Inflammatory macrophage (primary cell): ENCODE results near the gene STIM1.
"Not testable (repeated sequence)": the region's sequence is repeated elsewhere in the genome, so short reads cannot be mapped to it uniquely, and the experiment has no call there.

Source experiments
- DNase-seq, 2 donors: peaks; one replicate each; pipeline ENCODE4 v3.0.0-alpha.2; 2020 to 2022

Gene STIM1

DNA sequence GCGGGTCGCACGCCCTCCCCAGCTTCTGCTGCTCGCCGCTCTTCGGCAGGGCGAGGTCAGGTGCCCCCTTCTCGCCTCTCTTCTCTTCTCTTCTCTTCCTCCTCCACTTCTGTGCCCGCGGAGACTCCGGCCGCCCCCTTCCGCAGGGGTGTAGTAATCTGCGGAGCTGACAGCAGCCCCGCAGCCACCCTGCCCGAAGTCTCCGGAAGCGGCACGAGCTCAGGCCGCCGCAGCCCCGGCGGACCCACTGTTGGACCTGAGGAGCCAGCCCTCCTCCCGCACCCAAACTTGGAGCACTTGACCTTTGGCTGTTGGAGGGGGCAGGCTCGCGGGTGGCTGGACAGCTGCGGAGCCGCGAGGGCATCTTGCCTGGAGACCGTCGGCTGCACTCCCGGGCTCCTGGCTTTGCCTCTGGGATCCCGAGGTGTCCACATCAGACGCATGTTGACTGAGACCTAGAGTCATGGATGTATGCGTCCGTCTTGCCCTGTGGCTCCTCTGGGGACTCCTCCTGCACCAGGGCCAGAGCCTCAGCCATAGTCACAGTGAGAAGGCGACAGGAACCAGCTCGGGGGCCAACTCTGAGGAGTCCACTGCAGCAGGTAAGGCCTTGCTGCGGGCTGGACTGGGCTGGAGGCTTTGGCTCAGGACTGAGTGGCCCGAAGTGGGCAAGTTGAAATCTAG is 486 bp downstream of the STIM1 start:
- peak; percentile 41 to 50 for DNase-seq

- DNase-seq, result no peak
Measured at GRCh38 chr11:3856856-3857553, 1.5 kb downstream of the STIM1 start.

DNA sequence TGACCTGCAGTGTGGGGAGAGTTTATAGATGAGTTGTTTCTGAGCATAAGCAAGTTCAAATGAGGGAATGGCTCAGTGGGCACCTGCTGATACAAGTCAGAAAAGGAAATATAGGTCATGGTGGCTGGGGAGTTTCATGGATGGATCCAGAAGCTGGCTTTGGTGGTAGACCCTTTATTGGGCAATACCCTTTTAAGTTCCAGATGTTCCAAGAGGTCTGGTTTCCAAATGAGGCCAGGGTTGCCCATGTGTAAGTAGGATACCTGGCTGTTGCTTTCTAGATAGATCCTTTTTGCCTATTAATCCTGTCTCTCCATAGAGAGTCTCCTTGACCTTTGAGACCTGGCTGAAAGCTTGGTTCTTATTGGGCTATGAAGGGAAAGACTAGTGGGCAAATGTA is 2.2 kb downstream of the STIM1 start:
- no peak for DNase-seq

DNA sequence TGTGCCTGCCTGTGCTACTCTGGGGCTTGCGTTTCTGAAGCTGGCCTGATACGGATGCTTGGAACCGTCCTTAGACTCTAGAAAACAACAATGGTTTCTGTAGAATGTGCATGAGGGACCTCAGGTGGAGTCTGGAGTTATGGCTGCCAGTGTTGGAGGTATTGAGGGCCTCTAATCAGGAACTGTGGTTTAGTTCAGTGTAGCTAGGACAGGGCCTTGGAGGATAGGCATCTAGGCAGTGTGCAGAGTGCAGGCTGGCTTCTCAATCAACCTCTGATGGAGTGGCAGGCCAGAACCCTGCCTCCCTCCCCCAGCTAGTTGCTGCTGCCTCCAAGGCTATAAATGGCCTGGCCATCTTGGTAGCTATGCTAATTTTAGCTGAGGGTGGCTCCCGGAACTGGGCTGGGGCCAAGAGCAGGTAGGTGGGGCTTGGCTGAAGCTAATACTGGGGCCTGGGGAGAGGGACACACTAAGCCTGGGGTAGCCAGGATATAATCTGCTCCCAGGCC is 4.0 kb downstream of the STIM1 start:
- no peak for DNase-seq

DNA sequence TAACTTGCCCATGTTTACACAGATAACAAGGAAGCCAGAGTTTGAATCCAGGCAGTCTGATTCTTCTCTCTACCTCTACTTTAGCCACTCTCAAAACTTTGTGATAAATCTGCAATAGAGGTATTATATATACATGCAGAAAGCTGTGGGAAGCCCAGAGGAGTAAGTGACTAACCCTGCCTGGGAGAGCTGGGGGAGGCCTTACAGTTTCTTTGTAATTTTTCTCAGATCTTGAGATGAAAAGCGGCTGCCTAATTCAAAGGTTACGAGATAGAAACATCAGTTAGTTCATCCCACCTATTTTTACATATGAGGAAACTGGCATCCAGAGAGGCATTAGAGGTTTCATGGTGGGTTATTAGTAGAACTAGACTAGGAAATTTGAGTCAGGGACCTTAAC is 4.9 kb downstream of the STIM1 start:
- no peak for DNase-seq

DNA sequence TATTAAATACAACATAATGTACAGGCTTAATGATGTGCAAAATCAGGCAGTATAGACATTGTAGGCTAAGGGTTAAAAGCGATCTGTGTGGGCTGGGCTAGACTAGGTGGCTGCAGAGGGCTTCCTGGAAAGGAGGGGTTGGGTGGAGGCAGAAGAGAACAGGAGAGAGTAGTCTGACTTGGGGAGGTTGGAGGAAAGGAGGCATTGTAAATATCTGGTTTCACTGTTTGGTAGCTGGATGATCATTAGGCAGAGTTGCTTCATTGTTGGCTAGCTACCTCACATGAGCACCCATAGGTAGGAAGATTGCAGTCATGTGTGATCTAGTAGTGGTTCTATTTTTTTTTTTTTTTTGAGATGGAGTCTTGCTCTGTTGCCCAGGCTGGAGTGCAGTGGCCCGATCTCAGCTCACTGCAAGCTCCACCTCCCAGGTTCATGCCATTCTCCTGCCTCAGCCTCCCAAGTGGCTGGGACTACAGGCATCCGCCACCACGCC is 5.5 kb downstream of the STIM1 start:
- DNase-seq, result not testable (repeated sequence)

DNA sequence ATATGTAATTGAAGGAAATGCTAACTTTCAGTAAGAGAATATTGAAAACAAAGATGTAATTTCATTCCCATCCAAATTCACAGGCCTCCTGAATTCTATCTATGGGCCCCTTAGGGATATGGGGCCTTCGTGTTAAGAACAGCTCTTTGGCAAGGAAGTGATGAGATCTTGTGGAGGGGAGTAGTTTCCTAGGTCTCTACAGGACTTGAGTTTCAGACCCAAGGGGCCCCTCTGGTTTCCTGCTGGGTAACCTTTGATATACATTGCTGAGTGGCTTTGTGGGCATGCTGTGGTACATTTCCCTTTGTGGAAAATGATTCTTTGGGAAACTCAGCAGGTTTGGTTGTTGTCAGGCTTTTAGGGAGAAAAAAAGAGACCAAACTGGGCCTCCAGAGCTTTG is 6.2 kb downstream of the STIM1 start:
- no peak for DNase-seq

- DNase-seq, result no peak
Measured at GRCh38 chr11:3865388-3866193, 10.1 kb downstream of the STIM1 start.

DNA sequence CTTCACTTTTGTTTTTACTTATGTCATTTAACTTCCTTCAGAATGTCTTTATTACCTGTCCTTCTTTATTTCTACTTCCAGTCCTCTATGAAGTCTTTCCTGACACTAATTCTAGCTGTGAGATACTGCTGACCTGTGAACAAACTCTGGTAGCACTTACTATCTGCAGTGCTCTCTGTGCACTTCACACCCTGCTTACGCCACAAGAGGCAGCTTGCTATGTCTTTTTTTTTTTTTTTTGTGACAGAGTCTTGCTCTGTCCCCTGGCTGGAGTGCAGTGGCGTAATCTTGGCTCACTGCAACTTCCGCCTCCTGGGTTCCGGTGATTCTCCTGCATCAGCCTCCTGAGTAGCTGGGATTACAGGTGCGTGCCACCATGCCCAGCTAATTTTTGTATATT is 10.7 kb downstream of the STIM1 start:
- peak; percentile 72 for DNase-seq

- no peak for DNase-seq
Measured at GRCh38 chr11:3866836-3867208, 11.4 kb downstream of the STIM1 start.

DNA sequence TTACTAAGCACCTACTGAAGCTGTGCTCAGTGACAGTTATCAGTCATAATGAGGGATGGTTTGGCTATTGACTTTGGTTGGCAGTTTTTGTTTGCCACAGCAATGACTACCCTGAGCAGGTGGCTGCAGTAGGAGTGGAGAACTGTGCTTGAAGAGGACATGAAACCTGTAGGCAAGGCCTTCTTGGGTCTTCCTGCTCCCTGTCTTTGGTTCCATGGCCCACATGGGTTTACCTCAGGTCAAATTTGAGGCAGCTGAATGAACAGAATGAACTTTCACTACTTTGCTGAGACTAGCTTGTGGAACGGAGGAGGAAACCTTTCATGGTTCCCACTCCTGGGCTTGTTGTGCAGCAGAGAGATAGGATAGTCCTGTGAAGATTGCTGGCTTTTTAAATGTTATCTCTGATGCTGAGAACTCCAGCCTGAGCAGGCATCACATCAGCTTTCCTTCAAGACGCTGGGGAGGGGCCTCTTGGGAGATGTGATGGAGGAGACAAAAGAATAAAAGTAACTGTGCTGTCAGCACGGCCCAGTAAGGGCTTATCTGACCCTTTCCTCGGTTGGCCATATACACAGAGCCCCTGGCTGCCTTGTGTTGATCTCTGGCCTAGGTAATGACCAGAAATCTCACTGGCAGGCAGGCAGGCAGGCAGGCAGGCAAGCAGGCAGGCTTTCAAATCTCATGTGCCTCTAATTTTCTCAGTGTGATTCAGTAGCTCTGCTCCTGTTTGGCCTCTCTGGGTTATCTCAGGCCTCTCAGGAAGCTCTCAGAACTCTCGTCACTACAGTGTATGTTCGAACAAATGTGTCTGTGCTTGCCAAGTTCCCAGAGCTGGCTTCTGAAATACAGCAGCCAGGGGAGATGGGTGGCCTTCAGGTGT is 12.0 kb downstream of the STIM1 start:
- DNase-seq, result no peak

DNA sequence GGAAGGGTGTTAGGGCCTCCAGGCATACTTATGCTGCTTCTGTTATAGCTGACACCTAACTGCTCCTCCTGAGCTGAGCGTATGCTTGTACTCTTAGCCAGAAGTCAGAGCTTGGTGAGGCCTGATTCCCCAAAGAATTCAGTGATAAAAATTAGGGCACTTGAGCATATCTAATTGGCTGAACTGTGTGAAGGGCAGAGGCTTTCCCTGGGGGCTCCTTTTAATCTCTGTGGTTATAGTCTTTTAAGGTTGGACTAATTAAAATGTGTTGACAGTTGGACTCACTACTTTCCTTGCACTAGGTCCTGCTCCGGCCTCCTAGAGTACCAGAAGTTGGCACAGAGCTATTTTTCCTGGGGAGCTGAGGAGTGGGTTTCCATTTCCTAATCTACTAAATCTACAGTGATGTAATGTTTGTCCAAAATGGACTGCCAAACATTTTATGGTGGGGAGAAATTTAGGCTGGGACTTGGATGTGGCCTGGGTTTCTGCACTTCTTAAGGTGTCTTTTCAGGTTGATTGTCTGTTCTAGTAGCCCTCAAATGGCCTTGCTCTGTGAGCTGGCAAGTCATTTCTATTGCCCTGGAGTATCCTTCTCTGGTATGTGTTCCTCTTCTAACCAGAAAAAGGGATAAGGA is 18.4 kb downstream of the STIM1 start:
- DNase-seq, result no peak

DNA sequence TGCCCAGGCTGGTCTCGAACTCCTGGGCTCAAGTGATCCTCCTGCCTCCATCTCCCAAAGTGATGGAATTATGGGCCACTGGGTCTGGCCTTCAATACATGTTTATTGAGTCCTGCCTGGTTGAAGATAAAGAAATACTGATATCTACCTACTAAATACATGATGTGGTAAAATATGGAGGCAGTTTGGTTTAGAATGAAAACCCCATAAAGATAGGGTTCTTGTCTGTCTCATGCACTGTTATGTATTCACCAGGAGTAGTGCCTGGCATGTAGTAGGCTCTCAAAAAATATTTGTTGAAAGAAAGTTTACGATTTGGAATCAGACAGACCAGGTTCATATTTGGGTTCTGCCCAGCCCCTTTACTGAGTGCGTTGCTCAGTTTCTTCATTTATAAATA is 21.1 kb downstream of the STIM1 start:
- DNase-seq, result no peak

- DNase-seq, result no peak
Measured at GRCh38 chr11:3877364-3878257, 22.1 kb downstream of the STIM1 start.

GRCh38 chr11:3878258-3878584 is 22.8 kb downstream of the STIM1 start:
- DNase-seq, result no peak

GRCh38 chr11:3879216-3879966 is 23.9 kb downstream of the STIM1 start:
- no peak for DNase-seq

DNA sequence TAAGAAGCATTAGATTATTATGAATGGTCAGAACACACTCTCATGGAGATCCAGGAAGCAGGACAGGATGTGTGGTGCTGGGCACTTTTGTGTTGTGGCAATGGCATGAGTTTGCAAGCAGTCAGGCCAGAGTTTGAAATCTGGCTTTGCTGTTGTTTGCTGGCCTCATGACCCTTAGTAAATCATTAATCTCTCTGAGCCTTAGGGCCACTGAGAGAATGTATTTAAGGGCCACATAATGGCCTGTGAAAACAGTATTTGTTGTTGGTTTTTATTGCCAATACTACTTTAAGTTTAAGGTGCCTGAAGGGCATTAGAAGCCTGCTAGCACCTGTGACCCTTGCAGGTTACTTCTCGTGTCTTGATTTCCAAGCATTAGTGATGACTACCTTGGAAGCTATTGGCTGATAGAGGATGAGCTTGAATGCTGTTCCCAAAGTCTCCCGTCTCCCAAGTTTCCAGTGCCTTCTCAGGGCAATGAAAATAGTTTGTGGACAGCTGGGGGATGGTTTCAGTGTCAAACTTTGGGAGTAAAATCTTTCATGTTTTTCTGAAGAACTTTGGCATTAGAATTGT is 24.6 kb downstream of the STIM1 start:
- DNase-seq, result no peak

DNA sequence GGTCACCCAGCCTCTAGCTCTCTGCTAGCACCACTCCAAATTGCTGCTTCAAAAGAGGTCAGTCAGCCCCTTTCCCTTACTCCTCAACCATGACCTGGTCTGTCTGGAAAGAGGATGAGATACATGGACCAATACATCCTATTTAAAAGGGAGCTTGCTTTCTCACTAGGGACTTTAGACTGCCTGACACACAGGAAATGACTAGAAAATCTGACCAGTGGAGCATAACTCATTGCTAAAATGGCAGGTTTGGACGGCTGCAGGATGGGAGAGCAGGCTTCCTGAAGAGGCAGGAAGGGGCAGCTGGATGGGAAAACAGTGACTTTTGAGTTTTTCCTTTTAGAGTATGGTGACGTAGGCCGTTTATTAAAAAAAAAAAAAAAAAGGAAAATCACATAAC is 25.3 kb downstream of the STIM1 start:
- DNase-seq, result no peak

- no peak for DNase-seq
Measured at GRCh38 chr11:3882655-3883054, 27.2 kb downstream of the STIM1 start.

- DNase-seq, result no peak
Measured at GRCh38 chr11:3885855-3886254, 30.4 kb downstream of the STIM1 start.
